Hepatocyte (in vitro differentiated cells): Measurements from ENCODE around the gene ZG16B.

Experiments
- CTCF ChIP-seq: fragments of 200-600 bp; sonication (generic); IDR thresholded peaks from 2 replicates; pipeline ENCODE4 v1.5.1; 2016; ENCODE audit warnings: antibody characterized with exemption, mild to moderate bottlenecking; ENCODE audit not compliant: poor library complexity
- EZH2 ChIP-seq: fragments of 200-600 bp; sonication (generic); IDR thresholded peaks from 2 replicates; pipeline ENCODE4 v1.6.1; 2016; ENCODE audit warnings: antibody characterized with exemption, mild to moderate bottlenecking, borderline replicate concordance
- EZH2phosphoT487 ChIP-seq: fragments of 200-600 bp; sonication (generic); IDR thresholded peaks from one replicate; pipeline ENCODE4 v1.6.1; 2018; ENCODE audit warnings: antibody characterized with exemption, mild to moderate bottlenecking, low read depth, moderate library complexity; ENCODE audit not compliant: unreplicated experiment, severe bottlenecking

GRCh38 chr16:2792940-2793339, 37.2 kb upstream of the ZG16B start:
- TF ChIP-seq CTCF (no peak), EZH2phosphoT487 (no peak), EZH2 (no peak)
